Stimulated activated CD4-positive, alpha-beta T cell treated with anti-CD3 and anti-CD28 coated beads, Interleukin-2, amount 100 ng/mL, for 24 hours (primary cell): ENCODE measurements around the gene RELL1.
"Not testable (repeated sequence)": the region's sequence is repeated elsewhere in the genome, so short reads cannot be mapped to it uniquely, and the experiment has no call there.

Experiments used
- DNase-seq, 2 donors: peaks; one replicate each; pipeline ENCODE4 v3.0.0-alpha.2; 2020

The RELL1 gene

GRCh38 chr4:37690976-37691375, 4.8 kb upstream of the RELL1 start:
- DNase-seq, result no peak

GRCh38 chr4:37689353-37690095, 3.3 kb upstream of the RELL1 start:
- DNase-seq, result no peak

GRCh38 chr4:37687681-37688080, 1.5 kb upstream of the RELL1 start:
- no peak for DNase-seq

GRCh38 chr4:37687194-37687562, 1.0 kb upstream of the RELL1 start:
- no peak for DNase-seq

GRCh38 chr4:37685823-37686372, 278 bp downstream of the RELL1 start:
- DNase-seq, result peak; percentile 52 to 59

- DNase-seq, result peak; percentile 20 to 28
Observed at GRCh38 chr4:37685161-37685822, 884 bp downstream of the RELL1 start.

GRCh38 chr4:37684154-37684553, 2.0 kb downstream of the RELL1 start:
- no peak for DNase-seq

- no peak for DNase-seq
Observed at GRCh38 chr4:37682701-37683401, 3.3 kb downstream of the RELL1 start.

- no peak for DNase-seq
Observed at GRCh38 chr4:37680089-37680488, 6.1 kb downstream of the RELL1 start.

GRCh38 chr4:37679301-37679700, 6.9 kb downstream of the RELL1 start:
- no peak for DNase-seq

GRCh38 chr4:37678624-37679023, 7.6 kb downstream of the RELL1 start:
- DNase-seq, result no peak

- DNase-seq, result no peak
Observed at GRCh38 chr4:37675587-37676290, 10.4 kb downstream of the RELL1 start.

- no peak for DNase-seq
Observed at GRCh38 chr4:37674439-37674838, 11.7 kb downstream of the RELL1 start.

- no peak for DNase-seq
Observed at GRCh38 chr4:37673538-37674192, 12.5 kb downstream of the RELL1 start.

GRCh38 chr4:37671072-37671471, 15.1 kb downstream of the RELL1 start:
- DNase-seq, result no peak

- no peak for DNase-seq
Observed at GRCh38 chr4:37670249-37670648, 15.9 kb downstream of the RELL1 start.

GRCh38 chr4:37669124-37669523, 17.1 kb downstream of the RELL1 start:
- DNase-seq, result not testable (repeated sequence)

GRCh38 chr4:37667197-37668100, 18.7 kb downstream of the RELL1 start:
- DNase-seq, result no peak

- DNase-seq, result peak in 1 of 2 donors; percentile 40
Observed at GRCh38 chr4:37666625-37667071, 19.5 kb downstream of the RELL1 start.

- DNase-seq, result no peak
Observed at GRCh38 chr4:37665333-37666320, 20.5 kb downstream of the RELL1 start.
